Mesothelial cell of epicardium (in vitro differentiated cells): ENCODE measurements around the gene BICRAL. TPM values are rescaled to one million over a fixed set of nuclear protein-coding genes. Genes with fewer than 3 reads are reported as not detected.

Experiments
- DNase-seq, 2 experiments: peaks; one replicate each; pipeline ENCODE4 v3.0.0; 2021; ENCODE audit warnings: low spot score in 2 of 2; ENCODE audit not compliant: unreplicated experiment in 2 of 2
- H3K27ac Mint-ChIP-seq: 2 replicates; pipeline ENCODE4 v1.8.0; 2021; ENCODE audit warnings: mixed read lengths
- H3K27me3 Mint-ChIP-seq: 2 replicates; pipeline ENCODE4 v1.8.0; 2021; ENCODE audit warnings: low read depth, mixed read lengths
- H3K36me3 Mint-ChIP-seq: 2 replicates; pipeline ENCODE4 v1.8.0; 2021; ENCODE audit warnings: mixed read lengths
- H3K4me1 Mint-ChIP-seq: 2 replicates; pipeline ENCODE4 v1.8.0; 2021; ENCODE audit warnings: mixed read lengths
- H3K4me3 Mint-ChIP-seq: 2 replicates; pipeline ENCODE4 v1.8.0; 2021; ENCODE audit warnings: mild to moderate bottlenecking, moderate library complexity, mixed read lengths
- H3K9me3 Mint-ChIP-seq: 2 replicates; pipeline ENCODE4 v1.8.0; 2021; ENCODE audit warnings: mixed read lengths
- total RNA-seq: library from RNA; stranded (reverse); gene quantifications from 3 replicates; pipeline ENCODE4 v1.2.1, GENCODE V29; 2021
- TF ChIP-seq, protein P1 (sequence below): fragments of 200-600 bp; sonication (generic); IDR thresholded peaks from one replicate; pipeline ENCODE4 v1.5.0; 2021; ENCODE audit warnings: antibody characterized with exemption; ENCODE audit not compliant: unreplicated experiment

BICRAL gene
- total RNA-seq, 1 donor from 2014 or later = 13.2 TPM

DNA sequence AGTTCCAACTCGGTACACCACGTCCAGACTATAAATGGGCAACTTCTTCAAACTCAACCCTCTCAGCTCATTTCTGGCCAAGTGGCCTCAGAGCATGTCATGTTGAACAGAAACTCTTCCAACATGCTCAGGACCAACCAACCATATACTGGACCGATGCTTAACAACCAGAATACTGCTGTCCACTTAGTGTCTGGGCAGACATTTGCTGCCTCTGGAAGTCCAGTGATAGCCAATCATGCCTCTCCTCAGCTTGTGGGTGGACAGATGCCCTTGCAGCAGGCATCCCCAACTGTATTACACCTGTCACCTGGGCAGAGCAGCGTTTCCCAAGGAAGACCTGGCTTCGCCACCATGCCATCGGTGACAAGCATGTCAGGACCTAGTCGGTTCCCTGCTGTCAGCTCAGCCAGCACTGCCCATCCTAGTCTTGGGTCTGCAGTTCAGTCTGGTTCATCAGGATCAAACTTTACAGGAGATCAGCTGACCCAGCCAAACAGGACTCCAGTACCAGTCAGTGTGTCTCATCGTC lies 47.8 kb downstream of the BICRAL start:
- DNase-seq = no peak
- H3K4me1 Mint-ChIP-seq = no peaks in the 10 kb centered on the region
- TF ChIP-seq, protein P1, sequence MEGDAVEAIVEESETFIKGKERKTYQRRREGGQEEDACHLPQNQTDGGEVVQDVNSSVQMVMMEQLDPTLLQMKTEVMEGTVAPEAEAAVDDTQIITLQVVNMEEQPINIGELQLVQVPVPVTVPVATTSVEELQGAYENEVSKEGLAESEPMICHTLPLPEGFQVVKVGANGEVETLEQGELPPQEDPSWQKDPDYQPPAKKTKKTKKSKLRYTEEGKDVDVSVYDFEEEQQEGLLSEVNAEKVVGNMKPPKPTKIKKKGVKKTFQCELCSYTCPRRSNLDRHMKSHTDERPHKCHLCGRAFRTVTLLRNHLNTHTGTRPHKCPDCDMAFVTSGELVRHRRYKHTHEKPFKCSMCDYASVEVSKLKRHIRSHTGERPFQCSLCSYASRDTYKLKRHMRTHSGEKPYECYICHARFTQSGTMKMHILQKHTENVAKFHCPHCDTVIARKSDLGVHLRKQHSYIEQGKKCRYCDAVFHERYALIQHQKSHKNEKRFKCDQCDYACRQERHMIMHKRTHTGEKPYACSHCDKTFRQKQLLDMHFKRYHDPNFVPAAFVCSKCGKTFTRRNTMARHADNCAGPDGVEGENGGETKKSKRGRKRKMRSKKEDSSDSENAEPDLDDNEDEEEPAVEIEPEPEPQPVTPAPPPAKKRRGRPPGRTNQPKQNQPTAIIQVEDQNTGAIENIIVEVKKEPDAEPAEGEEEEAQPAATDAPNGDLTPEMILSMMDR = no peak
- no peaks in the 10 kb centered on the region for H3K27me3 Mint-ChIP-seq
- no peak overlapping the region for H3K27ac Mint-ChIP-seq
- H3K9me3 Mint-ChIP-seq = no peaks in the 10 kb centered on the region
- peaks cover 29% of the 10 kb centered on the region for H3K36me3 Mint-ChIP-seq
- no peak overlapping the region for H3K4me3 Mint-ChIP-seq

DNA sequence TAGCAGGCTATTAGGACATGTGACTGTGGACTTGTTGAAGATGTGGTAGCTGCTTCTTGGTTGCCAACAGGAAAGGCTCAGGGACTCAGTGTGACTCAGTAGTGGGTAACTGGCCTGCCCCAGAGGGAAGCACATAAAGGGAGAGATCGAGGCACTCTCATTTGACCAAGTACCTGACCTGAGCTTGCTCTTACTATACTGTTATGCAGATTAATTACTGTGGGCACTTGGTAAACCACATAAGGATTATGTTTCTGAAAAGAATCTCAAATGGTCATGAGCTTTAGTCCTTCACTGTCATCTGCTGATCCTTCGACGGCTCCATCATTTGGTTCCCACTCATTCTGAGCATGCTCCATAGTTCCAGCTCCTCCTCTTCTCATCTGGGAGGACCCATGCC lies 49.4 kb downstream of the BICRAL start:
- H3K9me3 Mint-ChIP-seq = no peaks in the 10 kb centered on the region
- H3K36me3 Mint-ChIP-seq = peaks cover 30% of the 10 kb centered on the region
- no peak for DNase-seq
- no peaks in the 10 kb centered on the region for H3K27me3 Mint-ChIP-seq
- H3K4me1 Mint-ChIP-seq = no peaks in the 10 kb centered on the region
- no peak overlapping the region for H3K27ac Mint-ChIP-seq
- TF ChIP-seq, protein P1 = no peak
- H3K4me3 Mint-ChIP-seq = no peak overlapping the region

DNA sequence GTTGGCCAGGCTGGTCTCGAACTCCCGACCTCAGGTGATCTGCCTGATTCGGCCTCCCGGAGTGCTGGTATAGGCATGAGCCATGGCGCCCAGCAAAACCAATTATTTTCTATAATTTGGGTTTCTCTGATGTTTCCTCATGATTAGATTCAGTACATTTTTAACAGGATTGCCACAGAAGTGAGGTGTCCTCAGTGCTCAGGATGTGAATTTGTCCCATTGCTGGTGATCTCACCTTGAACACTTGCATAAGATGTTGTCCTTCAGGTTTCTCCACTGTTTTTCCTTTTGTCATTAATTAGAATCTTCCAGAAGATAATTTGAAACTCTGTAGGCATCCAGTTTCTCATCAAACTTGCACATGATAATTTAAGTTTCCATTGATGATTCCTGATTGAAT lies 52.2 kb downstream of the BICRAL start:
- H3K27ac Mint-ChIP-seq = no peak overlapping the region
- H3K9me3 Mint-ChIP-seq = no peaks in the 10 kb centered on the region
- no peaks in the 10 kb centered on the region for H3K4me1 Mint-ChIP-seq
- DNase-seq = no peak
- H3K36me3 Mint-ChIP-seq = peaks cover 22% of the 10 kb centered on the region
- TF ChIP-seq, protein P1 = no peak
- H3K4me3 Mint-ChIP-seq = no peak overlapping the region
- H3K27me3 Mint-ChIP-seq = no peaks in the 10 kb centered on the region

DNA sequence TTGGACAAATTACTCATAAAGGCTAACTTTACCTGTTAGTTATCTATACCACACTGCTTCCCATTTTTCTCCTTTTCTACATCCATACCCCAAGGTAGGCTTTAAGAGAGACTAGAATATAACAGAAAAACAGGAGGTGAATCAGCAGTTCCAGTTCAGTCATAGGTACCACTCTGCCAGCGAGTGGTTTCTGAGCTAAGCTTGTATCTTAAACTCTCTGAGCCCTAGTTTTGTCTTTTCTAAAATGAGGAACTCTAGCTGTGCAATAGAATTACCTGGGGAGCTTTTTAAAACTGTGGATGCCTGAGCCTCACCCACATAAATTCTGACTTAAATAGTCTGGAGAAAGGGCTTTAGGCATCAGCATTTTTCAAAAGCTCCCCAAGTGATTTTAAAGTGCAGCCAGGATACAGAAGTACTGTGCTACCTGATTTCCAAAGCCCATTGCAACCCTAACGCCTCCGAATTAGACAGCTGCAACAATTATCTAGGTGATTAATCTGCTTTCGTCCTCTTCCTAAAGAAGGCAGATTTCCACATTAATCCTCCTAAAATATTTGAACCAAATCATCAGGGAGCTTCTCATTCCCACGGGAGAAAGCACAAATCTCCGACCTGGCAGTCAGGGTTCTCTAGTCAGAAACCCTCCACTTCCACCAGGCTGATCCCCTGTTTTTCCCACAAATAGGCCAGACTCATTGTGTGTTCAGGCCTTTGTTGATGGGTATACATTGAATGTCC lies 60.2 kb downstream of the BICRAL start:
- Mint-ChIP-seq H3K27ac (no peak overlapping the region), H3K4me3 (no peak overlapping the region), H3K27me3 (no peaks in the 10 kb centered on the region), H3K4me1 (peaks cover 4% of the 10 kb centered on the region), H3K36me3 (peaks cover 11% of the 10 kb centered on the region), H3K9me3 (no peaks in the 10 kb centered on the region)
- DNase-seq = no peak
- TF ChIP-seq, protein P1 = no peak

DNA sequence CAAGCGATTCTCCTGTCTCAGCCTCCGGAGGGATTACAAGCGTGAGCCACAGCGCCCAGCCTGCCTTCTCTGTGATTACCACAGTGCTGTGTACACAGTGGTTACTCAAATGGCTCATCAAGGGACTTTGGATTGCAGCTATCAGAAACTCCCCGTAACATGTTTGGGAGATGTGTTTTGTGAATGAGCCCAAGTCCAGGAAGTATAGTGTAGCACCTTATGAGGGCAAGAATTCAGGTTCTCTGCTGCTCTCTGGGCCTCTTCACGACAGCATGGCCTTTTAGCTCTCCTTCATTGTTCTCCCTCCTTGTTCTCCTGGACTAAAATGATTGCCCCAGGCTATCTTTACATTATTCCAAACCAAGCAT lies 63.5 kb downstream of the BICRAL start:
- H3K4me1 Mint-ChIP-seq = peaks cover 4% of the 10 kb centered on the region
- H3K27me3 Mint-ChIP-seq = no peaks in the 10 kb centered on the region
- peaks cover 11% of the 10 kb centered on the region for H3K36me3 Mint-ChIP-seq
- no peak overlapping the region for H3K4me3 Mint-ChIP-seq
- no peak overlapping the region for H3K27ac Mint-ChIP-seq
- DNase-seq = no peak
- TF ChIP-seq, protein P1 = no peak
- H3K9me3 Mint-ChIP-seq = no peaks in the 10 kb centered on the region
